IPS DF 6.9 (cell line): ENCODE measurements around the gene DAW1.
"Not testable (repeated sequence)": the region's sequence is repeated elsewhere in the genome, so short reads cannot be mapped to it uniquely, and the experiment has no call there.

Source experiments
- DNase-seq: peaks from one replicate; pipeline ENCODE4 v3.0.0-alpha.2; 2013; ENCODE audit warnings: low read depth, low spot score
- H3K27ac ChIP-seq: one replicate; pipeline ENCODE4 v1.5.1; 2013; ENCODE audit warnings: low read length, control low read depth
- H3K27me3 ChIP-seq: 2 replicates; pipeline ENCODE4 v1.6.1; 2013; ENCODE audit warnings: mild to moderate bottlenecking, low read length; ENCODE audit not compliant: control insufficient read depth, insufficient read depth
- H3K36me3 ChIP-seq: 2 replicates; pipeline ENCODE4 v1.6.1; 2013; ENCODE audit warnings: low read length; ENCODE audit not compliant: control insufficient read depth, insufficient read depth
- H3K4me1 ChIP-seq: 2 replicates; pipeline ENCODE4 v1.6.1; 2013; ENCODE audit warnings: low read length; ENCODE audit not compliant: control insufficient read depth, insufficient read depth
- H3K4me3 ChIP-seq: 2 replicates; pipeline ENCODE4 v1.5.1; 2013; ENCODE audit warnings: mild to moderate bottlenecking, low read length
- H3K9me3 ChIP-seq: 2 replicates; pipeline ENCODE4 v1.6.1; 2013; ENCODE audit warnings: low read length, inconsistent platforms; ENCODE audit not compliant: control insufficient read depth, insufficient read depth
- WGBS: extraction: QIAGEN DNeasy Blood & Tissue Kit; methylation state at CpG from one replicate; pipeline ENCODE4 v1.1.7; 2013; ENCODE audit warnings: mixed read lengths, missing lambda C conversion rate; ENCODE audit not compliant: insufficient read length, insufficient coverage; 5-methylcytosine and 5-hydroxymethylcytosine counted together

Gene DAW1

DNA sequence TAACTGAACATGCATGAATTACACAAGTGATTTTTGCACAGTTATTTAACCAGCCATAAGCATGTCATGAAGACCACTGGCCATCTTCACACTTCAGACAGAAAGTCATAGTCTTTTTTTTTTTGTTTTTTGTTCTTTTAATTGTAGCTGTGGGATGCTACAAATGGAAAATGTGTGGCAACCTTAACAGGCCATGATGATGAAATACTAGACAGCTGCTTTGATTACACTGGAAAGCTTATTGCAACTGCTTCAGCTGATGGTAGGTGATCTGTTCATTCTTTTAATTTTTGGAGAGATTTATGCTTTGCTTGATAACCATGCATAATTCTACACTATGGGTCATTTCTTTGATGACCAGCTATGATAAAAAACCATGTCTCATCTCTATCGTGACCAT is 35.6 kb downstream of the DAW1 start:
- no peaks in the 10 kb centered on the region for H3K27me3 ChIP-seq
- no CpG with 5 or more reads among the region's 1 CpG for WGBS
- no peak for DNase-seq
- no peaks in the 10 kb centered on the region for H3K36me3 ChIP-seq
- no peaks in the 10 kb centered on the region for H3K4me1 ChIP-seq
- no peaks in the 10 kb centered on the region for H3K9me3 ChIP-seq
- no peak overlapping the region for H3K27ac ChIP-seq
- no peak overlapping the region for H3K4me3 ChIP-seq

GRCh38 chr2:227908266-227909054 is 37.0 kb downstream of the DAW1 start:
- no CpG with 5 or more reads among the region's 7 CpGs for whole genome bisulfite sequencing

GRCh38 chr2:227914362-227914761 is 42.9 kb downstream of the DAW1 start:
- WGBS: no CpG with 5 or more reads among the region's 2 CpGs
- no peak overlapping the region for H3K4me3 ChIP-seq
- H3K27me3 ChIP-seq: no peaks in the 10 kb centered on the region
- H3K36me3 ChIP-seq: no peaks in the 10 kb centered on the region
- no peaks in the 10 kb centered on the region for H3K9me3 ChIP-seq
- DNase-seq: no peak
- H3K27ac ChIP-seq: no peak overlapping the region
- H3K4me1 ChIP-seq: no peaks in the 10 kb centered on the region

More at GRCh38 chr2:227908266-227909054, 37.0 kb downstream of the DAW1 start:
- no peaks in the 10 kb centered on the region for H3K36me3 ChIP-seq
- DNase-seq: no peak
- no peaks in the 10 kb centered on the region for H3K4me1 ChIP-seq
- no peak overlapping the region for H3K4me3 ChIP-seq
- H3K9me3 ChIP-seq: no peaks in the 10 kb centered on the region
- no peak overlapping the region for H3K27ac ChIP-seq
- H3K27me3 ChIP-seq: no peaks in the 10 kb centered on the region

- DNase-seq: no peak
- Histone ChIP-seq H3K4me1 (no peaks in the 10 kb centered on the region), H3K4me3 (no peak overlapping the region), H3K36me3 (no peaks in the 10 kb centered on the region), H3K27ac (no peak overlapping the region), H3K27me3 (no peaks in the 10 kb centered on the region), H3K9me3 (no peaks in the 10 kb centered on the region)
- WGBS: no CpG with 5 or more reads among the region's 4 CpGs
Measured at GRCh38 chr2:227921648-227922047, 50.2 kb downstream of the DAW1 start.

GRCh38 chr2:227932001-227932400 is 60.6 kb downstream of the DAW1 start:
- no peak overlapping the region for H3K27ac ChIP-seq
- no peaks in the 10 kb centered on the region for H3K27me3 ChIP-seq
- no peak overlapping the region for H3K4me3 ChIP-seq
- no peaks in the 10 kb centered on the region for H3K4me1 ChIP-seq
- no peaks in the 10 kb centered on the region for H3K36me3 ChIP-seq
- WGBS: no CpG with 5 or more reads among the region's 6 CpGs
- DNase-seq: no peak
- no peaks in the 10 kb centered on the region for H3K9me3 ChIP-seq

DNA sequence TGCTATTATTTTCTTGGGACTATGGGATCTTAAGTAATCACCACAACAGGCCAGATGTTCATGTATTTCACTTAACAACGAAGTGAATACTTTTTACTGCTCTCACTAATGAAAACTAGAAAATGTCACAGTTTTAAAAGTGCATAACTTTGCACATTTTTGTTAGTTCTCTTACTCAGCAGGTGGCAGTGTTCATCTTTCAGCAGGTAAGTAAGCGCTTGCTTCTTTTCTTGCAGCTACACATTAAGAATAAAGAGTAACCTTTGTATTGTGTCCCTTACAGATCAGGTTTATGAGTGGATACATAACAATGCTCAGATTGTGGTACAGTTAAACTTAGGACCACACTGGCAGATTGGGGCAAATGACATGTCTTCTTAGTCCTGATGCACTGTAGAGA is 61.0 kb downstream of the DAW1 start:
- H3K36me3 ChIP-seq: no peaks in the 10 kb centered on the region
- no peaks in the 10 kb centered on the region for H3K4me1 ChIP-seq
- H3K9me3 ChIP-seq: no peaks in the 10 kb centered on the region
- H3K27ac ChIP-seq: no peak overlapping the region
- no peaks in the 10 kb centered on the region for H3K27me3 ChIP-seq
- no peak for DNase-seq
- no CpG with 5 or more reads among the region's 2 CpGs for WGBS
- H3K4me3 ChIP-seq: no peak overlapping the region

GRCh38 chr2:227933884-227934283 is 62.5 kb downstream of the DAW1 start:
- H3K27ac ChIP-seq: no peak overlapping the region
- no peaks in the 10 kb centered on the region for H3K4me1 ChIP-seq
- no peaks in the 10 kb centered on the region for H3K9me3 ChIP-seq
- H3K36me3 ChIP-seq: no peaks in the 10 kb centered on the region
- no peak for DNase-seq
- no peak overlapping the region for H3K4me3 ChIP-seq
- H3K27me3 ChIP-seq: no peaks in the 10 kb centered on the region
- no CpG with 5 or more reads among the region's 1 CpG for WGBS

GRCh38 chr2:227936249-227936648 is 64.8 kb downstream of the DAW1 start:
- H3K4me1 ChIP-seq, DNase-seq, H3K27ac ChIP-seq, H3K36me3 ChIP-seq, H3K9me3 ChIP-seq, H3K4me3 ChIP-seq, H3K27me3 ChIP-seq: not testable (repeated sequence)
- no CpG with 5 or more reads among the region's 7 CpGs for WGBS

GRCh38 chr2:227939271-227940027 is 68.0 kb downstream of the DAW1 start:
- no peaks in the 10 kb centered on the region for H3K9me3 ChIP-seq
- DNase-seq: peak; percentile 55

GRCh38 chr2:227942021-227942420 is 70.6 kb downstream of the DAW1 start:
- no peak overlapping the region for H3K27ac ChIP-seq
- no peaks in the 10 kb centered on the region for H3K36me3 ChIP-seq
- WGBS: no CpG with 5 or more reads among the region's 2 CpGs
- H3K4me3 ChIP-seq: no peak overlapping the region
- no peaks in the 10 kb centered on the region for H3K27me3 ChIP-seq
- H3K4me1 ChIP-seq: peaks cover 2% of the 10 kb centered on the region; the same call in 1 of the 2 replicates
- DNase-seq: no peak
- H3K9me3 ChIP-seq: 0 out of 2 replicates have a peak, but pooled peaks cover 1% of the 10 kb centered on the region

More at GRCh38 chr2:227939271-227940027, 68.0 kb downstream of the DAW1 start:
- WGBS: no CpG with 5 or more reads among the region's 11 CpGs
- Histone ChIP-seq H3K4me3 (no peak overlapping the region), H3K36me3 (no peaks in the 10 kb centered on the region), H3K27me3 (no peaks in the 10 kb centered on the region), H3K4me1 (peaks cover 2% of the 10 kb centered on the region; the same call in 1 of the 2 replicates), H3K27ac (no peak overlapping the region)
